Measurements from ENCODE around the gene USP11.
A peak's percentile ranks its signal among the peaks of the same experiment; 100 is the strongest.

Gene USP11

DNA sequence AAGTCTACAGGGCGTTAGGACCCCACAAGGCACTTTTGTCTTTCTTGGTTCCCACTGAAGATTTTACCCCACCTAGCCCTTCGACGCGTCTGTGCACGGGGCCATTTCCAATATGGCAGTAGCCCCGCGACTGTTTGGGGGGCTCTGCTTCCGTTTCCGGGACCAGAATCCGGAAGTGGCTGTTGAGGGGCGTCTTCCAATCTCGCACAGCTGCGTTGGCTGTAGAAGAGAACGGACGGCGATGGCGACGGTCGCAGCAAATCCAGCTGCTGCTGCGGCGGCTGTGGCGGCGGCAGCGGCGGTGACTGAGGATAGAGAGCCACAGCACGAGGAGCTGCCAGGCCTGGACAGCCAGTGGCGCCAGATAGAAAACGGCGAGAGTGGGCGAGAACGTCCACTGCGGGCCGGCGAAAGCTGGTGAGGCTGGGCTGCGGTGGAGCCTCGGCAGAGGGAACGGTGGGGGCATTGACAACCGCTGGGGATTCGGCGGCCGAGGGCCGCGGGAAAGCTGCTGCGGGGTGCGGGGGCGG, at the start of gene USP11:
Gene USP11 (plus strand): TSS at position 207 of the 530 bp plus-strand sequence. CDS start 35 bp downstream, at position 242.
- DNase-seq (ENCODE audit: low read depth in 2 of 2), result peak; percentile 30 to 31

DNA sequence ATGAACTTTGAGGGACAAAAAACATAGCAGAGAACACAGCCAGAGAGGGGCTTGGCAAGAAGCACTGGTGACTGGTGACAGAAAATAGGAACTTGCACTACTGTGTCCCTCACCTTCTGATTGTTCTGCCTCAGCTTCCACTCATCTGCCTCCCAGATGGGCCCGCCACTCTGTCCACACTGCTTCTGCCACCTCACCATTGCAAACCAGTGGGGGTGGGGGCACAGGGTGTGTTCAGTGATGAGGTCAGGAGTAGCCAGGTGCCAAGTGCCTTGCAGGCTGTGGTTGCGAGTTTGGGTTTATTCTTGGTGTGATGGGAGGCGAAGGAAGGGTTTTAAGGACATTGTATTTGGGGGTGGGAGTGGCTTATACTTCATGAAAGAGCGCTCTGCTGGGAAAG, 48.3 kb upstream of the USP11 start:
- no peak for DNase-seq (ENCODE audit: low read depth in 2 of 2)

DNA sequence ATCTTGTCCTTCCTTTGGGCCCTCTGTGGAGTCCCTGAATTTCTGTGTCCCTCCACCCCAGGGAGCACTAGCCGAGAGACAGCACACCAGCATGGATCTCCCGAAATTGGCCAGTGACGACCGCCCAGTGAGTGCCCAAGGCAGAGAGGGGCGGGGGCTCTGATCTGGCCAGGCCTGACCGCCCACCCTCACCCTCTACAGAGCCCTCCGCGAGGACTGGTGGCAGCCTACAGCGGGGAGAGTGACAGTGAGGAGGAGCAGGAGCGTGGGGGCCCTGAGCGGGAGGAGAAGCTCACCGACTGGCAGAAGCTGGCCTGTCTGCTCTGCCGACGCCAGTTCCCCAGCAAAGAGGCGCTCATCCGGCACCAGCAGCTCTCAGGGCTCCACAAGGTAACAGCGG, 47.6 kb upstream of the USP11 start:
- DNase-seq (ENCODE audit: low read depth in 2 of 2), result no peak

DNA sequence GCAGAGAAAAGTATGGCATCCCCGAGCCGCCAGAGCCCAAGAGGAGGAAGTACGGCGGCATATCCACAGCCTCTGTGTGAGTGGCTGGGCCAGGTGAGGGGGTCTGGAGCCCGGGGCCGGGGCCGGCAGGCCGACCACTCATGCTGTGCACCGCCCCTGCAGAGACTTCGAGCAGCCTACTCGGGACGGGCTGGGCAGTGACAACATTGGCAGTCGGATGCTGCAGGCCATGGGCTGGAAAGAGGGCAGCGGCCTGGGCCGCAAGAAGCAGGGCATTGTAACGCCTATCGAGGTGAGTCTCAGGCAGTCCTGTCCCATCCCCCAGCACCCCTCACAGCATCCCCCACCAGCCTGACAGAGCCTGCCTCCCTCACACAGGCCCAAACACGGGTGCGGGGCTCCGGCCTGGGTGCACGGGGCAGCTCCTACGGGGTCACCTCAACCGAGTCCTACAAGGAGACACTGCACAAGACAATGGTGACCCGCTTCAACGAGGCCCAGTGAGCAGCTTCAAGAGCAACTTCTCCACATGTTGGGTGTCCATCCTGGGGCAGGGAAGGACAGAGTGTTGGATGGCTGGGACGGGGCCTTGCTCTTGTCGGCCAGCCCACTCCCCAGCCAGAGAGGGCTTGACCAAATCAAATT, 46.6 kb upstream of the USP11 start:
- no peak for DNase-seq (ENCODE audit: low read depth in 2 of 2)

DNA sequence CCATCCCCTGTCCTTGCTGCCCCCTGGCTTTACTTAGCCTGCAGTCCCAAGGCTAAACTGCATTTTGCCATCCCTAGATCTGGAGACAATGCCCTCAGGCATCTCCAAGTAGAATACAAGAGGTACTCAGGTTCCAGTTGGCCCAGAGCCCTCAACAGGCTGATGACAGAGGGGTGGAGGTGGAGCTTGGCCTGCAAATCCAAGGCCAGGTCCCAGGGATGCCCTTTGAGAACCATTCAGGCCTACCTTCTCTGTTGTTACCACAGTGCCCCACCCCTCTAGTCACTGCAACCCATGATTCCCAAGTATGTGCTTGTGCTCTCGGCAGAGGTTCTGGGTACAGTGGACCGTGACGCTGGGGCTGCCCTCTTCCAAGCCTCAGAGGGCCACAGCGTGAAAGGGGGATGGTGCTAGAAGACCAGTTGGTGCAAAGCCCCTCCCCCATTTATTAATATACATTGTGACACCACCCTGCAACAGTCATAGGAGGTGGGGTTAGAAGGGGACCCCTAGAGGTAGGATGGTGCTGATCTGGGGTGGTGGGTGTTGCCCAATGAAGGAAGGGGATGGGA, 45.6 kb upstream of the USP11 start:
- no peak for DNase-seq (ENCODE audit: low read depth in 2 of 2)

DNA sequence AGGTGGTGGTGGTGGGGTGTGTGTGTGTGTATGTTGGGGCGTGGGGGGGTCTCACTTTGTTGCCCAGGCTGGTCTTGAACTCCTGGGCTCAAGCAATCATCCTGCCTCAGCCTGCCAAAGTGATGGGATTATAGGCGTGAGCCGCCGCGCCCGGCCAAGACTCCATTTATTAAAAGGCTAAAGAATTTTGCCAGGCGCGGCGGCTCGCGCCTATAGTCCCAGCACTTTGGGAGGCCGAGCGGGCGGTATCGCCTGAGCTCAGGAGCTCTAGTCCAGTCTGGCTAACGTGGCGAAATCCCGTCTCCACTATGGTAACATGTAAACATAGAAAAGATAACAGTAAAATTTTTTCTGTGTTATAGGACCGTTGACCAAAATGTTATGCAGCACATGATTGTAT, 42.9 kb upstream of the USP11 start:
- no peak for DNase-seq (ENCODE audit: low read depth in 2 of 2)

DNA sequence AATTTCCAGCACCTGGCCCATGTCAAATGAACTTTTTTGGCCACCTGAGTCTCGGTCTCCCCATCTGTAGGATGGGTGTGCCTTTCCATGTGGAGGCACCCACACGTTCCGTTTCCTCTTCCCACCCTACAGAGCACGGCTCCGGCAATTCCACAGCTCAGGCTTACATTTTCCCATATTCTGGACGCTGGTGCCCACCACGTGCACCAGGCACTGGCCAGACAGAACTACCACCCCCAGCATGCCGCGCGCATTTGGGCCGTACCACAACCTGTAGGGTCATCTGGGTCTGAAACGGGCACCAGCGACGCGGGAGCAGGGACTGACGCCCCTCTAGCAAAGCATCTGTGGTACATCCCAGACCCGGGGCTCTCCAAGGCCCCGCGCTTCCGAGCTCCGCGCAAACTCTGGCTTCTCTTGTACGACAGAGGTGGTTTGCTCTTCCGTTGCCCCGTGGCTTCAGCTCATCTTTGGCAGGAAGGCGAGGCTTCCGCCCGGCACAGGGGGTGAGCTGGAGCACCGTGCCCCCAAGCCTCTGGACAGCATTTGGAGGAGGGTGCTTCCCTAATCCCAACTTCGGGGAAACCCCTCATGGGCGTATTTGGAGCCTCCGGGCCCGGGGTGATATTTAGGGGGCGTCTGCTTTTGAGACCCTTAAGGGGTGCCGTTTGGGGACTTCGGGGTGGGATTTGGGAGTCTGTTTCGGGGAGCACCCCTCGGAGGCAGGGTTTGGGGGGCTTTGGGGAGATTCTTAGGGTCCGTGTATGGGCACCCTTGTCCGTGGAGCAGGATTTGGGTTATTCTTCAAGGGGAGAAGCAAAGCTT, 42.2 kb upstream of the USP11 start:
- DNase-seq (ENCODE audit: low read depth in 2 of 2), result peak; percentile 58 to 74

DNA sequence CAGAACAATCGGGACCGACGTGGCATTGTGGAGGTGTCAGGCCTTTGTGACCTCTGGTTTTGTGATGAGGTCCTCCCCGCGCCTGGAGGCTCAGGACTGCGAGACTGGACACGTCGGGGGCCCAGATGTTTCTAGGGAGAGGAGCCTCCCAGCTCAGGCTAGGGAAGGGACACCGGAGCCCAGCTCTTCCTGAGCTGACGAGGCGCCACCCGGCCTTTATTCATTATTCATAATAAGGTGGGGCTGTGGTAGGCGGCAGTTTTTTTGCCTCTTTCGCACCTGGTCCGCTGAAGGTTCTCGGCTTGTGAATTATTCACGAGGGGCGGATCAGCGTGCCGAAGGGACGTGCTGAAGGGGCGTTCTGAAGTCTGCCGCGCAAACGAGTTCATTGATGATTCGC, 41.5 kb upstream of the USP11 start:
- peak; percentile 24 to 26 for DNase-seq (ENCODE audit: low read depth in 2 of 2)

DNA sequence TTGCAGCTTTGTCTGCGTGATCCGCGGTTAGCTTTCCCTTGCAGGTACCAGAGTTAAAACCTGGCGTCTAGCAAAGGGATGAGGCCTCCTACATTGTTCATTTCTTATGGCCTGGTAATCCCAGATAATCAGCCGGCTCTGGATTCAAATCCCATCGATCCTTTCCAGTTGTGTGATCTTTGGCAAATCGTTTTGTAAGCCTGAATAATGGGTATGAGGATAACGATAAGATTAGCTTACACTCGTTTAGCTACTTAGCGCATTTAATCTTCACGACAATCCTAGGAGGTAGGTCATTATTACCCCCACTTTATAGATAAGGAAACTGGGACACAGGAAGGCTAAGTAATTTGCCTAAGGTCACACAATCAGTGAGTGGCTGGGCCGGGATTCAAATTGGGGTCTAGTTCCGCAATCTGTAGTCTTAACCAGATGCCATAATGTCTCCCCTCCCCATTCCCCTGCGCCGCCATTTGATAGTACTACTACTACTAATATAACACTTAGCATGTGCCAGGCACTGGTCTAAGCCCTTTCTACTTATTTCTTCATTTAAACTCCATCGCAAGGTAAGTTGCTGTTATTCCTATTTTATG, 40.9 kb upstream of the USP11 start:
- no peak for DNase-seq (ENCODE audit: low read depth in 2 of 2)

DNA sequence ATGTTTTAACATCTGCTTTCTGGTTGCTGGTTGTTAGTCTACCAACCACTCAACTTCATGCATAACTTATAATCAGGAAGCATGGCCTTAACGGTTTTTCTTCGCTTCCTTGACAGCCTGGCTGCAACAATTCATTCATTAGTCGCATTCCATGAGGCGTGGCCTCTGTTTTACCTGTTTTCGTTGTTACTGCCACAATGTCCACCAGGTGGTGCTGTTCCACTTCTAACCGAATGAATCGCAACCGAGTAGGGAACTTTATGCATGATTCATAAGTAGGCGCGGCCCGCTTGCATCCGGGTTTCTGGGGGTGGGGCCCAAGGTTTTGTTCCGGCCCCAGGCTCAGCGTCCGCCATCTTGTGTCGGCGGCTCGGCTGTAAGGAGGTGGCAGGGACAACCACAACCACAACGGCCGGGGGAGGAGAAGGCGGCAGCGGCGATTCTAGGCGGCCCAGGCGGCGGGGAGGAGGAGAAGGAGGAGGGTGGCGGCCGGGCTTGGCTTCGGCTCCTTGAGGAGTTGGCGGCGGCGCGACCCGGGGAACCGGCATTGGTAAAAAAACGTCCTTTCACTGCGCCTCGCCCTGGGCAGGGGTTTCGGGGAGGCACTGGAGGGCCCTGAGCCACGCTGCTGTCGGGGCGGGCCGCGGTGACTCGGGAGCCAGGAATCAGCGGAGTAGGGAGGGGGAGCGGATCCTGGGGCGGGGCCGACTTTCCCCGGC, 39.2 kb upstream of the USP11 start, which contains the start of gene UBA1:
Gene UBA1 (plus strand): TSS at position 355 of the 719 bp plus-strand sequence. CDS start 4,974 bp downstream, outside the sequence.
- peak; percentile 84 to 96 for DNase-seq (ENCODE audit: low read depth in 2 of 2)

DNA sequence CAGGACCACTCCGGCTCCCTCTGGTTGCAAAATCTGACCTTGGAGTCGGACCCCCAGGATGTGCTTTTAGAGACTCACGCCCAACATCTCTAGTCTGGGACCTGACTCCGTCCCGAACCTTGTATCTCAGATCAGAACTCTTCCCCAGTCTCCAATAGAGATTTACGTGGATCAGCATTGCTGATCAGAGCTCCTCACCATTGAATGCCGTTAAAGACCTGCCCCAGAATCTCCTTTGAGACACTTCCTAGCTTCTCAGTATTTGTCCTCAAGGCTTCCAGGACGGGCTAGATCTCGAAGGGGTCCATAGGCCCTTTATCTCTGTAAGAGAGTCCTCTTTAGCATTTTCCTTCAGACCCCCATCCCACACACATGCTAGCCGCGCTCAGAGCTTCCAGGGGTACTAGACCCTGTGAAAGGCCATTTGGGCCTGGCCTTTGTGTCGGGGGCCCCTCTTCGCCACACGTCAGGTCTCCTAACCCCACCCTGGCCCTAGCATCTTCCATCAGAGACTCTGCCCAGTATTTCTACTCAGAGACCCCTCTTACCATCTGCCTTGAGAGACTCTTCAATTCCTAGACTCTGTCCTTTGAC, 38.5 kb upstream of the USP11 start:
- DNase-seq (ENCODE audit: low read depth in 2 of 2), result no peak

DNA sequence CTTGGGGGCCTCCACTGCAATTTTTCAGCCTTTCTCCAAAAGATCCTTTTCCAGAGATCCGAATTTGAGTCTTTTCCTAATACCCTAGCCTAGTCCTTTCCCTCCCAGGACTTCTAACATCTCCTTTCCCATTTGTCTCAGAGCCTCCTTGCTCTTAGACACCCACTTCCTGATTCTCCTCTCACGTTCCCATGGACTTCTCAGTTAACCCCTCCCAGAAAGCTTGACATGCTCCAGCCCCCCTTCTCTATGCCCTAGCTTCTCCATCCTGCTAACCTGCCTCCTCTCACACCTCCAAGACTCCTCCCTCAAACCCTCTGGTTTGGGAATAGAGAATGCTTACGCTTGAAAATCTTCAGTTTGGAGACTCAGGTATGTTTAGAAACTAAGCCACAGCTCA, 36.7 kb upstream of the USP11 start:
- no peak for DNase-seq (ENCODE audit: low read depth in 2 of 2)

DNA sequence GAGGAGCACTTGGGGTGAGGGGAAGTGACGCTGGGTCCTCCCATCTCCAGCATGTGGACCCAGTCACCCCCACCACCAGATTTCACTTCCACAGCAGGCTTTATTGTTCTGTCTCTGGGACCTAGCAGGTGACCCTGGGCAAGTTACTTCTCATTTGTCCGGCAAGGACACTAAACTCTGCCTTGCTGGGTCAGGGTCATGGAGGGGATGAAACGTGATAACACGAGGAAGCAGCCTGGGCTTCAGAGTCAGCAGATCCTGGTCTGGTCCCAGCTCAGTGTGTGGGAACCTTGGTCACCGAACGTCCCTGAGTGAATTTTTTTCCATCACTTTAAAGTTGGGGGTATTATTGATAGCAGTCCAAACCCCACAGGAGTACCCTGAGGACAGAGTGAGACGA, 35.3 kb upstream of the USP11 start:
- DNase-seq (ENCODE audit: low read depth in 2 of 2), result no peak

DNA sequence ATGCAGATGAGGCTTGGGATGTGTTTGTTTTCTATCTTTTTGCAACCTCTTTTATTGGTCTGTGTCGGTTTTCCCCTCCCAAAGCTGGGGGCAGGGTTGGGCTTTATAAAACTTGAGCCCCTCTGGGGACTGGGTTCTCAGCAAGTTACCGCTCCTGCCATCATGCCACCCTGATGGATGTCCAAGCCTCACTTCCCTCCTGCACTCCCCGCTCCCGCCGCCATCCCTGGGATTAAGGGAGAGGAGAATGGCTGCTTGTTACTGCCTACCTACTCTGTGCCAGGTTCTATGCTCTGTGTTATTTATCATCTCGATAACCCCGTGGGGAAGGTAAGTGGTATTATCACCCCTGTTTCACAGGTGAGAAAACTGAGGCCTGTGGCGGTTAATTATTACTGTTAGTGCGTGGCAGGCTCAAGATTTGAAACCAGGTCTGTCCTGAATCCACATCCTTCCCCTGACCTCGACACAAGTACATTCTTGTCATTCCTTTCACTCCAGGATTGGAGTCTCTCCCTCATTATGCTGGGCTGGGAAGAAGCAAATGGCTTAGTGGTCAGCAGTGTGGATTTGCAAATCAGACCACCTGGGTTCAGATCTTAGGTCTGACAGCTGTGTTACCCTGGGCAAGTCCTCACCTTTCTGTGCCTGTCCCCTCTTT, 34.7 kb upstream of the USP11 start:
- no peak for DNase-seq (ENCODE audit: low read depth in 2 of 2)

DNA sequence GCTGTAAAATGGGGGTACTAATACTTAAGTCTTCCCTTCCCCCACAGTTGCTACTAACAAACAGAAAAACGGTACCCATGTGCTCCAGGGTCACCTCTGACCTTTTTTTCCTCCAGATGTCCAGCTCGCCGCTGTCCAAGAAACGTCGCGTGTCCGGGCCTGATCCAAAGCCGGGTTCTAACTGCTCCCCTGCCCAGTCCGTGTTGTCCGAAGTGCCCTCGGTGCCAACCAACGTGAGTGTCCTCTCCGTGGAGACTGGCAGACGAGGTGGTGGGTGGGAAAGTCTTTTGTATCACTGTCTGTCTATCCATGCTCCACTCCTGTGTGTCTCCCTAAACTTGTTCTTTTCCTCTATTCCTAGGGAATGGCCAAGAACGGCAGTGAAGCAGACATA, 34.1 kb upstream of the USP11 start:
- DNase-seq (ENCODE audit: low read depth in 2 of 2), result no peak

DNA sequence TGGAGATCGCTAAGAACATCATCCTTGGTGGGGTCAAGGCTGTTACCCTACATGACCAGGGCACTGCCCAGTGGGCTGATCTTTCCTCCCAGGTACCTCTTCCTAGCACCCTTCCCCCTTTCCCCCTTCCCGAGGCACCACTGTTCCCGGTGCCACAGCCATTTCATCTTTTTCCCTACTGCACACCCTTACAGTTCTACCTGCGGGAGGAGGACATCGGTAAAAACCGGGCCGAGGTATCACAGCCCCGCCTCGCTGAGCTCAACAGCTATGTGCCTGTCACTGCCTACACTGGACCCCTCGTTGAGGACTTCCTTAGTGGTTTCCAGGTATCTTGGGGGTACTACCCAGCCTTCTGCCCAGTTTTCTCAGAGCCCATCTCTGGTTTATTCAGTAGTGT, 33.5 kb upstream of the USP11 start:
- DNase-seq (ENCODE audit: low read depth in 2 of 2), result no peak

DNA sequence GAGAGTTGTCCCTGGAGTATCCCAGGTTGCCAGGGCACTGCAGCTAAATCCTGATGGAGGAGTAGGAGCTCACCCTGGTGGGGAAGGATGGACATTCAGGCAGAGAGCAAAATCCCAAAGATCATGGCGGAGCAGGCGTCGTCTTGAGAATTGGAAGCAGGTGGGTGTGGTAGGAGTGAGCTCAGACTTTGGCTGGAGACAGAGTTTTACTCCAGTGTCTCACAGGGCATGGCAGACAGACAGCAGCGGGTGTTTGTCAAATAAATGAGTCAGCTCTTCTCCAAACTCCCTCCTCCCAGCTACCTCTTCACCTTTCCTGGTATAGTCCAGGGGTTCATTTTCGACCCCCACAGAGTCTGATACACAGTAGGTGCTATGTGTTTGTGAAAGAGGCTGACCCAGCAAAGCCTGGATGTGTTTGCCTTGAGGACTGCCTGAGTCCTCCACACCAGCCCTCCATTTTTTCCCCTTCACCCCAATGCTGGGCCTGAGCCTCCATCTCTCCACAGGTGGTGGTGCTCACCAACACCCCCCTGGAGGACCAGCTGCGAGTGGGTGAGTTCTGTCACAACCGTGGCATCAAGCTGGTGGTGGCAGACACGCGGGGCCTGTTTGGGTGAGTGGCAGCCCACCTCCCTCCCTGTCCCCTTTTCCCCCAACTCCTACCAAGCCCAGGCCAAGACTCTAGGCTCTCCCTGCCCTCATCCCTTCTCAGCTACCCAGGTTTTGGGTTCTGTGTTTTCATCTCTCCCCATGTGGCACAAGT, 32.2 kb upstream of the USP11 start:
- DNase-seq (ENCODE audit: low read depth in 2 of 2), result no peak

DNA sequence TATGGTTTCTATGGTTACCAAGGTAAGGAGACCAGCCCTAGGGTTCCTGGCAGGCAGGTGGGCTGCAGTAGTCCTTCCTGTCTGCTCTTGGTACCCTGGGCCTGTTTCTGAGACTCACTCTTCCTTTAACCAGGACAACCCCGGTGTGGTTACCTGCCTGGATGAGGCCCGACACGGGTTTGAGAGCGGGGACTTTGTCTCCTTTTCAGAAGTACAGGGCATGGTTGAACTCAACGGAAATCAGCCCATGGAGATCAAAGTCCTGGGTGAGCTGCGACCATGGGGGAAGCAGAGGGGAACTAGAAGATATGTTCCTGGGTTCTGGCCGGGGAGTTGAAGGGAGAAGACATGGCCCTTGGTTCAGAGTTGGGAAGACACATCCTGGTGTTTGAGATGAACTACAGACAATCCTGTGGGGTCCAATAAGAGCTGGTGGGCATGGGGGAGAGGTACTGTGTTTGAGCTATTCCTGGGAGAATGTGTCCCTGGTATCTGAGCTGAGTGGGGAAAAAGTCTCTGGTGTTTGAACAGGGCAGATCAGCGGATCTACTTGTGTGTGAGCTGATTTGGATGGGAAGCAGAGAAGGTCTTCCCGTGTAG, 31.4 kb upstream of the USP11 start:
- DNase-seq (ENCODE audit: low read depth in 2 of 2), result no peak

DNA sequence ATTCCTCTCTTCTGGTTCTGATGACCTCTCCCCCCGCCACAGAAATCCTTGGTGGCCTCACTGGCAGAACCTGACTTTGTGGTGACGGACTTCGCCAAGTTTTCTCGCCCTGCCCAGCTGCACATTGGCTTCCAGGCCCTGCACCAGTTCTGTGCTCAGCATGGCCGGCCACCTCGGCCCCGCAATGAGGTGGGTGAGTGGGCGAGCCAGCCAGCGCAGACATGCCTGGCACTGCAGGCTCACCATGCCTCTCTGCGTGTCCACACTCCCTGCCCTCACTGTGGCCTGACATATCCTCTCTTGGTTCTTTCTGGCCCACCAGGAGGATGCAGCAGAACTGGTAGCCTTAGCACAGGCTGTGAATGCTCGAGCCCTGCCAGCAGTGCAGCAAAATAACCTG, 30.5 kb upstream of the USP11 start:
- DNase-seq (ENCODE audit: low read depth in 2 of 2), result no peak

DNA sequence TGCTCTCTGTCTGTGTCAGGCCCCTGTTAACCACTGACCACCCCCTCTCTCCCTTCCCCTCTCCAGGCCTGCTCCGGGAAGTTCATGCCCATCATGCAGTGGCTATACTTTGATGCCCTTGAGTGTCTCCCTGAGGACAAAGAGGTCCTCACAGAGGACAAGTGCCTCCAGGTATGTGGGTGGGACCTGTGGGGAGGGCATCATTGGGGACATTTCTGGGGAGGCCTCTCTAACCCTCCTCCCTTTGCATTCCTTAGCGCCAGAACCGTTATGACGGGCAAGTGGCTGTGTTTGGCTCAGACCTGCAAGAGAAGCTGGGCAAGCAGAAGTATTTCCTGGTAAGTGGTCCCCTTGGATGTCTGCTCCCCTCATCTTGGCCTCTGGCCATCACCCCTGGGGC, 29.9 kb upstream of the USP11 start:
- DNase-seq (ENCODE audit: low read depth in 2 of 2), result no peak
